ENCODE results near the gene SORD.

DNA sequence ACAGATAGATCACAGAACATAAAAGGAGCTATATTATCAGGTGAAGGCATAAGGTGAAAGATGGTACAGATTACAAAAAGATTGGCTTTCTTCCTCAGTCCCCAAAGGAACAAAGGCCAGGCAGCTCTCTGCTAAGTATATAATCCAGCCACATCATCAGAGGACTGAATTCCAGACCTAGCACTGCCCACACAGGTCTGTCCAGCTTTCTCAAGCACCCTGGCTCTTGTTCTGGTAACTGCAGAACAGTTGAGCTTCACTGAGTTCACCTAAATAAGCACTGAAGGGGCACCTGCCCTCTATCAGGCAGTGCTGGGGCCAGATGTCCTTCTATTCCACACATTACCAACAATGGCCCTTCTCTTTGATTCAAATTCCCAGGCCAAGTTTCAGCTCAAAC, 100.4 kb downstream of the SORD start:
- TF ChIP-seq TAF1 (IDR thresholded peaks at IDR 0.05; ENCODE audit: borderline replicate concordance, low read depth, low read length) (no peak), CBFB (IDR thresholded peaks at IDR 0.05; ENCODE audit: low read depth) (no peak), RAD21 (IDR thresholded peaks at IDR 0.05; ENCODE audit: insufficient read depth, low read depth, low read length) (no peak), TBL1XR1 (IDR thresholded peaks at IDR 0.05; ENCODE audit: low read depth, low read length) (no peak), EZH2 (IDR thresholded peaks at IDR 0.05; ENCODE audit: borderline replicate concordance, control insufficient read depth, low read depth, low read length) (no peak), CBX5 (IDR thresholded peaks at IDR 0.05; ENCODE audit: low read depth) (no peak), HCFC1 (IDR thresholded peaks at IDR 0.05; ENCODE audit: low read length) (no peak)
- TF ChIP-seq, protein P1, sequence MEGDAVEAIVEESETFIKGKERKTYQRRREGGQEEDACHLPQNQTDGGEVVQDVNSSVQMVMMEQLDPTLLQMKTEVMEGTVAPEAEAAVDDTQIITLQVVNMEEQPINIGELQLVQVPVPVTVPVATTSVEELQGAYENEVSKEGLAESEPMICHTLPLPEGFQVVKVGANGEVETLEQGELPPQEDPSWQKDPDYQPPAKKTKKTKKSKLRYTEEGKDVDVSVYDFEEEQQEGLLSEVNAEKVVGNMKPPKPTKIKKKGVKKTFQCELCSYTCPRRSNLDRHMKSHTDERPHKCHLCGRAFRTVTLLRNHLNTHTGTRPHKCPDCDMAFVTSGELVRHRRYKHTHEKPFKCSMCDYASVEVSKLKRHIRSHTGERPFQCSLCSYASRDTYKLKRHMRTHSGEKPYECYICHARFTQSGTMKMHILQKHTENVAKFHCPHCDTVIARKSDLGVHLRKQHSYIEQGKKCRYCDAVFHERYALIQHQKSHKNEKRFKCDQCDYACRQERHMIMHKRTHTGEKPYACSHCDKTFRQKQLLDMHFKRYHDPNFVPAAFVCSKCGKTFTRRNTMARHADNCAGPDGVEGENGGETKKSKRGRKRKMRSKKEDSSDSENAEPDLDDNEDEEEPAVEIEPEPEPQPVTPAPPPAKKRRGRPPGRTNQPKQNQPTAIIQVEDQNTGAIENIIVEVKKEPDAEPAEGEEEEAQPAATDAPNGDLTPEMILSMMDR (IDR thresholded peaks at IDR 0.05 in 2 of 3, conservative IDR thresholded peaks at IDR 0.05 in 1 of 3; ENCODE audit: control insufficient read depth in 2 of 3, extremely low read depth in 1 of 3, insufficient read depth in 1 of 3, low read depth in 3 of 3, low read length in 3 of 3) = no peak

All from GM12878 (cell line).